CD14-positive monocyte (primary cell): Measurements from ENCODE around the gene DMWD. TPM values are rescaled to one million over a fixed set of nuclear protein-coding genes. Genes with fewer than 3 reads are reported as not detected.
A peak's percentile ranks its signal among the peaks of the same experiment; 100 is the strongest.

Source experiments
- DNase-seq, 3 donors: peaks; one replicate each; pipeline ENCODE4 v3.0.0-alpha.2; 2011 to 2022
- H2AFZ ChIP-seq: 2 replicates; pipeline ENCODE4 v1.6.0; 2012; ENCODE audit warnings: mild to moderate bottlenecking, low read depth, low read length, inconsistent platforms; ENCODE audit not compliant: insufficient read depth, poor library complexity, severe bottlenecking
- H3K27ac ChIP-seq, 2 donors: 1 replicate in 1 of 2; 2 replicates in 1 of 2; pipeline ENCODE4 v1.5.1; 2012 to 2013; ENCODE audit warnings: low read length in 2 of 2, control low read depth in 1 of 2, inconsistent platforms in 1 of 2, low read depth in 1 of 2, mild to moderate bottlenecking in 1 of 2
- H3K27me3 ChIP-seq, 2 donors: one replicate each; pipeline versions ENCODE4 v1.6.0 to v1.6.1; 2011 to 2013; ENCODE audit warnings: low read length in 2 of 2; ENCODE audit not compliant: control insufficient read depth in 2 of 2, insufficient read depth in 2 of 2
- H3K36me3 ChIP-seq, 2 donors: replicated peaks in 1 of 2; 1 replicate in 1 of 2; 2 replicates in 1 of 2; pipeline versions ENCODE4 v1.5.1 to v1.6.1; 2012 to 2013; ENCODE audit warnings: low read length in 2 of 2, control low read depth in 1 of 2, inconsistent platforms in 1 of 2, mild to moderate bottlenecking in 1 of 2; ENCODE audit not compliant: insufficient read depth in 2 of 2, control insufficient read depth in 1 of 2
- H3K4me1 ChIP-seq, 2 donors: 1 replicate in 1 of 2; 2 replicates in 1 of 2; pipeline versions ENCODE4 v1.5.1 to v1.6.1; 2012 to 2013; ENCODE audit warnings: low read length in 2 of 2, control low read depth in 1 of 2, inconsistent platforms in 1 of 2, mild to moderate bottlenecking in 1 of 2, moderate library complexity in 1 of 2; ENCODE audit not compliant: insufficient read depth in 2 of 2, control insufficient read depth in 1 of 2
- H3K4me2 ChIP-seq: replicated peaks from 2 replicates; pipeline ENCODE3; 2012; ENCODE audit warnings: low read length, moderate library complexity, mild to moderate bottlenecking; ENCODE audit not compliant: poor library complexity, severe bottlenecking; ENCODE audit errors: extremely low read depth
- H3K4me3 ChIP-seq, 3 experiments: fragments of 200-600 bp in 1 of 3; sonication (generic) in 1 of 3; replicated peaks in 1 of 3; 1 replicate in 2 of 3; 2 replicates in 1 of 3; pipeline ENCODE4 v1.5.1; 2011 to 2013; ENCODE audit warnings: low read length in 3 of 3, mild to moderate bottlenecking in 3 of 3, control low read depth in 2 of 3, low read depth in 2 of 3, inconsistent platforms in 1 of 3, moderate library complexity in 1 of 3
- H3K79me2 ChIP-seq: 2 replicates; pipeline ENCODE4 v1.6.0; 2012; ENCODE audit warnings: mild to moderate bottlenecking, control low read depth, inconsistent platforms, low read length, moderate library complexity; ENCODE audit not compliant: insufficient read depth
- H3K9ac ChIP-seq: 2 replicates; pipeline ENCODE4 v1.6.0; 2017; ENCODE audit warnings: low read length, mild to moderate bottlenecking; ENCODE audit not compliant: insufficient read depth, poor library complexity, severe bottlenecking
- H3K9me3 ChIP-seq, 2 donors: replicated peaks in 1 of 2; 1 replicate in 1 of 2; 2 replicates in 1 of 2; pipeline versions ENCODE4 v1.5.1 to v1.6.1; 2012 to 2013; ENCODE audit warnings: low read length in 2 of 2, control low read depth in 1 of 2; ENCODE audit not compliant: control insufficient read depth in 1 of 2, insufficient read depth in 1 of 2
- H4K20me1 ChIP-seq: 2 replicates; pipeline ENCODE4 v1.6.0; 2012; ENCODE audit warnings: mild to moderate bottlenecking, low read length, control low read depth, moderate library complexity; ENCODE audit not compliant: insufficient read depth
- H3K27ac Mint-ChIP-seq, 7 donors: one replicate each; pipeline ENCODE4 v1.8.0; 2020; ENCODE audit warnings: mild to moderate bottlenecking in 7 of 7, mixed read lengths in 7 of 7, moderate library complexity in 6 of 7, inconsistent platforms in 2 of 7
- H3K27me3 Mint-ChIP-seq, 3 donors: one replicate each; pipeline ENCODE4 v1.8.0; 2021 to 2022; ENCODE audit warnings: low read depth in 3 of 3, mild to moderate bottlenecking in 3 of 3, mixed read lengths in 3 of 3, moderate library complexity in 3 of 3, inconsistent platforms in 1 of 3
- H3K36me3 Mint-ChIP-seq, 2 donors: one replicate each; pipeline ENCODE4 v1.8.0; 2020; ENCODE audit warnings: mixed read lengths in 2 of 2, inconsistent platforms in 1 of 2, mild to moderate bottlenecking in 1 of 2
- H3K4me1 Mint-ChIP-seq: one replicate; pipeline ENCODE4 v1.8.0; 2020; ENCODE audit warnings: mild to moderate bottlenecking, mixed read lengths
- H3K4me3 Mint-ChIP-seq, 2 donors: one replicate each; pipeline ENCODE4 v1.8.0; 2020; ENCODE audit warnings: mild to moderate bottlenecking in 2 of 2, mixed read lengths in 2 of 2, moderate library complexity in 1 of 2
- H3K9me3 Mint-ChIP-seq, 7 donors: one replicate each; pipeline ENCODE4 v1.8.0; 2020 to 2022; ENCODE audit warnings: mixed read lengths in 7 of 7, mild to moderate bottlenecking in 6 of 7, moderate library complexity in 6 of 7, inconsistent platforms in 2 of 7
- WGBS: methylation state at CpG from one replicate; pipeline ENCODE4 v1.1.5; 2013; ENCODE audit warnings: missing lambda C conversion rate; ENCODE audit not compliant: insufficient coverage; 5-methylcytosine and 5-hydroxymethylcytosine counted together
- intact Hi-C, 2 donors: fragments of 100-400 bp; cut with micrococcal nuclease; formaldehyde crosslinking; loops; one replicate each; pipeline versions ENCODE4 v1.15.0 to v1.15.1; 2023
- polyA plus RNA-seq, 3 donors: library from polyadenylated mRNA; depleted of rRNA in 1 of 3; unstranded in 2 of 3; stranded (reverse) in 1 of 3; fragments of 300-500 nt in 2 of 3; fragments of >200 nt in 1 of 3; fragmentation: Illumina TruSeq in 2 of 3; gene quantifications; 1 replicate in 2 of 3; 2 replicates in 1 of 3; pipeline ENCODE4 v1.2.3, GENCODE V29; 2012 to 2021
- TF ChIP-seq, protein P1 (sequence below): fragments of 200-600 bp; IDR thresholded peaks from one replicate; pipeline ENCODE4 v1.8.0; 2022; ENCODE audit warnings: antibody characterized with exemption, mild to moderate bottlenecking

The DMWD gene
- polyA plus RNA-seq, 3 donors = 1.5 to 3.4 (median 2.4) TPM

DNA sequence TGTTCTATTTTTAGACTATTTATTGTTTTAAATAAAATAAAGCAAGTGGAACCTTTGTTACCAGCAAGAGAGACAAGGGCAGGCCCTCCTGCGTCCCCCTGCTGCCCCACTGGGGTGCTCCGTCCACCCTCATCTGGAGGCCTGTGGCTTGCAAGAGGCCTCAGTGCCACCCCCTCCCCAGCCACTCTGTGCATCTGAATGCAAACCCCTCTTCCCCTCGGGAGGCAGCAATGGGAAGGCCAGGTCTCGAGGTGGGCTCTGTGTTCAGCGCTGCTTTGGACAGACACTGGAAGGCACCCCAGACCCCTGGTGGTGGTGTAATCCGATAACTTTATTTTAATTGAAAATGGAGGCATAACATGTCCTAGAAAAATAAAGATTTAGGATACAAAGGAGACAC, 28.2 kb downstream of the DMWD start:
- TF ChIP-seq, protein P1, sequence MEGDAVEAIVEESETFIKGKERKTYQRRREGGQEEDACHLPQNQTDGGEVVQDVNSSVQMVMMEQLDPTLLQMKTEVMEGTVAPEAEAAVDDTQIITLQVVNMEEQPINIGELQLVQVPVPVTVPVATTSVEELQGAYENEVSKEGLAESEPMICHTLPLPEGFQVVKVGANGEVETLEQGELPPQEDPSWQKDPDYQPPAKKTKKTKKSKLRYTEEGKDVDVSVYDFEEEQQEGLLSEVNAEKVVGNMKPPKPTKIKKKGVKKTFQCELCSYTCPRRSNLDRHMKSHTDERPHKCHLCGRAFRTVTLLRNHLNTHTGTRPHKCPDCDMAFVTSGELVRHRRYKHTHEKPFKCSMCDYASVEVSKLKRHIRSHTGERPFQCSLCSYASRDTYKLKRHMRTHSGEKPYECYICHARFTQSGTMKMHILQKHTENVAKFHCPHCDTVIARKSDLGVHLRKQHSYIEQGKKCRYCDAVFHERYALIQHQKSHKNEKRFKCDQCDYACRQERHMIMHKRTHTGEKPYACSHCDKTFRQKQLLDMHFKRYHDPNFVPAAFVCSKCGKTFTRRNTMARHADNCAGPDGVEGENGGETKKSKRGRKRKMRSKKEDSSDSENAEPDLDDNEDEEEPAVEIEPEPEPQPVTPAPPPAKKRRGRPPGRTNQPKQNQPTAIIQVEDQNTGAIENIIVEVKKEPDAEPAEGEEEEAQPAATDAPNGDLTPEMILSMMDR = no peak
- Histone ChIP-seq H3K9ac (no peak overlapping the region), H4K20me1 (peaks cover 7% of the 10 kb centered on the region), H3K4me2 (no peak overlapping the region), H3K4me3 (no peak overlapping the region), H2AFZ (no peak overlapping the region), H3K36me3 (no peaks in the 10 kb centered on the region), H3K4me1 (peaks cover 14 to 20% of the 10 kb centered on the region in 2 donors), H3K27ac (no peak overlapping the region), H3K27me3 (peaks cover 22 to 65% of the 10 kb centered on the region in 2 donors), H3K9me3 (peaks cover 0 to 7% of the 10 kb centered on the region in 2 donors), H3K79me2 (no peaks in the 10 kb centered on the region)
- intact Hi-C loops = no loop called here
- peaks cover 8% of the 10 kb centered on the region for H3K4me1 Mint-ChIP-seq
- peak overlapping the region in 1 of 2 donors; percentile 70 for H3K4me3 Mint-ChIP-seq
- peaks cover 58 to 90% (median 68%) of the 10 kb centered on the region in 3 donors for H3K27me3 Mint-ChIP-seq
- DNase-seq = no peak
- no peak overlapping the region for H3K27ac Mint-ChIP-seq
- peaks cover 0 to 3% of the 10 kb centered on the region in 2 donors for H3K36me3 Mint-ChIP-seq
- H3K9me3 Mint-ChIP-seq = peaks cover 0 to 7% (median under 1%) of the 10 kb centered on the region in 7 donors
- WGBS = 74% methylated on average over 4 of the region's 6 CpGs

GRCh38 chr19:45763691-45764294, 28.9 kb downstream of the DMWD start:
- no peak overlapping the region for H3K9ac ChIP-seq

More at GRCh38 chr19:45763691-45764294, 28.9 kb downstream of the DMWD start:
- peaks cover 0 to 7% (median 0%) of the 10 kb centered on the region in 7 donors for H3K9me3 Mint-ChIP-seq
- H3K4me3 ChIP-seq = no peak overlapping the region
- H3K27me3 ChIP-seq = peaks cover 19 to 59% of the 10 kb centered on the region in 2 donors
- no peaks in the 10 kb centered on the region for H3K79me2 ChIP-seq
- peaks cover 6% of the 10 kb centered on the region for H4K20me1 ChIP-seq
- H3K36me3 ChIP-seq = no peaks in the 10 kb centered on the region
- H2AFZ ChIP-seq = no peak overlapping the region
- H3K27me3 Mint-ChIP-seq = peaks cover 57 to 86% (median 67%) of the 10 kb centered on the region in 3 donors
- H3K4me3 Mint-ChIP-seq = no peak overlapping the region
- 78% methylated on average over 18 of the region's 27 CpGs for WGBS
- H3K4me1 Mint-ChIP-seq = peaks cover 4% of the 10 kb centered on the region
- peaks cover 0 to 7% of the 10 kb centered on the region in 2 donors for H3K9me3 ChIP-seq
- H3K36me3 Mint-ChIP-seq = peaks cover 0 to under 1% of the 10 kb centered on the region in 2 donors
- DNase-seq = no peak
- no peak overlapping the region for H3K27ac Mint-ChIP-seq
- no peak overlapping the region for H3K4me2 ChIP-seq
- TF ChIP-seq, protein P1 = no peak
- no peak overlapping the region for H3K27ac ChIP-seq
- H3K4me1 ChIP-seq = peaks cover 7 to 13% of the 10 kb centered on the region in 2 donors
- intact Hi-C loops = no loop called here
